SK-N-MC (cell line): ENCODE measurements around the gene SLC2A14.
"Not testable (repeated sequence)": the region's sequence is repeated elsewhere in the genome, so short reads cannot be mapped to it uniquely, and the experiment has no call there.

Experiments
- EZH2 ChIP-seq: fragments of 200-600 bp; sonication (generic); IDR thresholded peaks from one replicate; pipeline ENCODE4 v1.6.1; 2017; ENCODE audit warnings: antibody characterized with exemption
- FOXP2 ChIP-seq: optimal IDR thresholded peaks from 2 replicates; pipeline ENCODE3; 2011; ENCODE audit warnings: mild to moderate bottlenecking, moderate library complexity; ENCODE audit not compliant: insufficient read depth; ENCODE audit errors: extremely low read length, control extremely low read depth
- POLR2AphosphoS5 ChIP-seq: IDR thresholded peaks from 2 replicates; pipeline ENCODE4 v1.6.1; 2012; ENCODE audit warnings: mild to moderate bottlenecking, low read depth, low read length, borderline replicate concordance

DNA sequence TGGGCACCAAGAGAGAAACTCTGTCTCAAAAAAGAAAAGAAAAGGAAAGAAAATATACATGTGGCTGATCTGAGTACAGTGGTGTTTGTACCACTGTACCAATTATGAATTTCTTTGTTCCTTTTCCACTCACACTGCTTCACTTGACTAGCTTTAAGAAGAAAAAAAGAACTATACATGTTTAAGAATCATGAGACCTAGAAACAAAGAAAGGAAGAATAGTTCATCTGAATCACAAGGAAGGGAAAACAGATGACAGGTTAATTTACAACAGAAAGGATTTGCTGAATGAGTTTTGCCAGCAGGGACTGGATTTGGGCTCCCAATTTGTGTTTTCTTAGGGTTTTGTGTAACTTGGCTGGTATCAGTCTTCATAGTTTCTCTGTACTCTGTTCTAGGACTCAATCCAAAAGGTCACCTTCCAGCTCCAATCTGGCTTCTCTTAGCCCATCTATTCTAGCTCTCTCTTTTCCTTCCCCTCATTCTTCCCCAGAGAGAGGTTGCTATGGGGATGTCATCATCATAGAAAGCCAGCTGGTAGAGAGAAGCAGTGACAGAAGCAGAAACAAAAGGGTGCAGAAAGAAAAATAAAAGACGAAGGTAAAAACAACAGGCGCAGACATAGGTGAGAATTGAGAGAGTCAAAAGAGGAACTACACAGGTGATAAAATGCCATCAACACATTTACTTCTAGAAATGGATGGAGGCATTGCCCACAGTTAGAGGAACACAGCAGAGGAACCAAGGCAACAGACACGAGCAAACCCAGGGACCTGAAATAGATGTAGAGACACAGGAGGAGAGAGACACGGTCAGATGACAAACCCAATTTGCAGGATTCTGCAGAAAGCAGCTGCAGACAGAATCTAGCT is 25.3 kb downstream of the SLC2A14 start:
- not testable (repeated sequence) for TF ChIP-seq POLR2AphosphoS5, EZH2, FOXP2
